NCI-H510A treated with DMSO at 0.1 percent for 48 hours (cell line): ENCODE measurements around the gene CAPN11.

ENCODE experiments used
- DNase-seq: peaks from one replicate; lab custom pipeline; 2025; lab: John Stamatoyannopoulos, UW

Gene CAPN11

GRCh38 chr6:44158770-44159228 lies at the start of gene CAPN11:
Gene CAPN11, plus strand, starts transcription at chr6:44158820. Its CDS starts 29 bp downstream, at chr6:44158849.
- DNase-seq, result no peak

- no peak for DNase-seq
These were observed 49.4 kb upstream of the CAPN11 start for GRCh38 chr6:44109212-44109611.

DNA sequence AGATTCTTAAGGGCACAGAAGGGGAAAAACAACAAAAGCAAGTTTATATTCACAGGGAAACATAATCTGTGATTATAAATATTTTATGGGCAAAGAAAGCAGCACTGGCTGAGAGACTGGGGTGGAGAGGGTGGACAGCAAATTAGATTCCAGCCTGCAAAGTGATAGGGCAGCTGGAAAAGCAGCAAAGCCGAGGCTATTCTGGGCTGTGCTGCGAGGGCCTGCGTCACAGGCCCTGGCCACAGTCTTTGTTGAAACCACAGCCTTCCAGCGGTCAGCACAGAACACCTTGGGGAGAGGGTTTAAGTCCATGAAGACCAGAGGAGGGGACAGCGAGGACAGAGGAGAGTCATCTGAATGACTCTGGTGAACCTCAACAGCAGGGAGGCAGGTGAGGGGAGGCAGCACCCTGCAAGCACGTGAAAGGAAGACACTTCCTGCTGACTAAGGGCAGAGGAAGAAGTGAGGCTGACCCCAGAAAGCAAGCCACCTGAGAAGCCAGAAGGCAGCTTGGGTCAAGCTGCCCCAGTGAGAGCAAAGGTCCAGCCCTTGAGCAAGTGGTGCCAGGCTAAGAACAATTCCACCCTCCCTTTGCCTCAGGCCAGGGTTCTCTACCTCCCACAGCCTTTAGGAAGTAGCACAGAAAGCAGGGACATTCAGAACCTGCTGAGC lies 48.5 kb upstream of the CAPN11 start:
- no peak for DNase-seq

DNA sequence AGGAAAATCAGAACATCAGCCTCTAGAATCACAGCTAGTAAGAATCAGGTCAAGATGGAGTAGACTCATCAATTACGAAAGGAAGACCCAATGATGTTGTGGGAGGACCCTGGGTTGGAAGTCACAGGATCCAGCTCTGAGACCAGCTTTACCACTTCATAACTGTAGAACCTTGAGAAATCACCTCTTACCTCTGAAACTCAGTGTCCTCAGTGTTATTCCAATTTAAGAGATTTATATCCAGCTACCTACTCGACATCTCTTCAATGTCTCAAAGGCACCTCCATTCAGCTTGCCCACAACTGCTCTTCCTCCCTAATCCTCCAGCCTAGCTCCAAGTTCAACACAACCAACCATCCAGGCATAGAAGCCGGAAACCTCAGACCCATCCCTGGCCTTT lies 47.7 kb upstream of the CAPN11 start:
- no peak for DNase-seq

GRCh38 chr6:44111434-44112417 lies 46.9 kb upstream of the CAPN11 start:
- DNase-seq, result no peak

GRCh38 chr6:44113414-44113813 lies 45.2 kb upstream of the CAPN11 start:
- DNase-seq, result no peak

GRCh38 chr6:44115866-44116265 lies 42.8 kb upstream of the CAPN11 start:
- DNase-seq, result no peak

GRCh38 chr6:44116641-44117382 lies 41.8 kb upstream of the CAPN11 start:
- no peak for DNase-seq

DNA sequence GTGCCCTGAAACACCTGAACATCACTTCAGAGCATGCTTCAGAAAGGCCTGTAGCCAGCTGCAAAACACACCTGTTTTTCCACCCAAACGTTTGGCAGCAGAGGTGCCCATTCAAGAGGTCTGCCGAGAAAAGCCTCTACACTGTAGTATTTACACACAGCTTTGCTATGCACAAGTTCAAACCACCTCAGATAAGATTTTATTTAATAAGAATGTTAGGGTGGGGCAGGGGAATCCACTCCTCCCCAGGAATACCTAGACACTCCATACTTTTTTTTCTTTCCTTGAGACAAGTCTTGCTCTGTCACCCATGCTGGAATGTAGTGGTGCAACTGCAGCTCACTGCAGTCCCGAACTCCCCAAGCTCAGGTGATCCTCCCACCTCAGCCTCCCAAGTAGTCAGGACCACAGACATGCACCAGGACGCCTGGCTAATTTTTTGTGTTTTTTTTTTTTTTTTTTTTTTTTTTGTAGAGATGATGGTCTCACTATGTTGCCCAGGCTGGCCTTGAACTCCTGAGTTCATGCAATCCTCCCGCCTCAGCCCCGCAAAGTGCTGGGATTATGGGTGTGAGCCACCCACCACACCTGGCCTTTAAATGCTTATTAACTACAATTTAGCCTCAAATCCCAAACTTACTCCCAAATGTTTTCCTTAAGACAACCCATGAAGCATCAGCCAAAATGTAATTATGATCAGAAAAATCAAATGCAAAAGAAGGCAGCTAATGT lies 41.1 kb upstream of the CAPN11 start:
- no peak for DNase-seq

GRCh38 chr6:44119704-44120262 lies 38.8 kb upstream of the CAPN11 start:
- no peak for DNase-seq

DNA sequence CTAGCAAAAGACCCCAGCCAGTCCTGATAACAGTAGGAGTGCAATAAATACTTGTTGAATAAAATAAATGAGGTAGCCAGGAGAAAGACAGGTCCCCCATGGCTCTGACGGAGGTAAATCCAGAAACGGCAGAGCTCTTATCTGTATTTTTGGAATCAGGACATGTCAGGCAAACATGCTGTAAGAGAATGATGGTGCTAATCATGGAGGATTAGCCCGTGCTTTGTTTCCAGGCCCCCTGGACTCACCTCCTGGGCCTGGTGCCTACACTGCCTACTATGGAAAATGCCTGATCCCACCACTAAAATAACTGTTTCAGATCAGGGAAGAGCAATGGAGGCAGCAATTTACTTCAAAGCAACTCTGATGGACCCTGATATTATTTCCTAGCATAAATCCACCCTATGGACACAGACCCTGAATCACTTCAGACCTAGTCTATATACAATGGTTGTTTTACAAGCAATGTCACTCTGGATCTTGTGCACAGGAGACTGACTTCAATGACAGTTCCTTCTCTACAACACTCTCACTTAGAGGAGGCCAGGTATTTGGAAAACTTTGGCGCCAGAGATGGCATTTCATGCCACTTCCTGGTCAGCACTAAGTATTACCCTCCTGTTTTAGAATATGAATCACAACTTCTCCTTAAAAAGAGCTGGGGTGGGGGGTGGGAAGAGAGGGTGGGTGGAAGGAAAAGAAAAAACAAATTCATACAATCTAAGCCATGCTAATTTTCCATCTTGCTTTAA lies 37.8 kb upstream of the CAPN11 start:
- DNase-seq, result no peak

- DNase-seq, result no peak
These were observed 35.8 kb upstream of the CAPN11 start for GRCh38 chr6:44122801-44123200.

DNA sequence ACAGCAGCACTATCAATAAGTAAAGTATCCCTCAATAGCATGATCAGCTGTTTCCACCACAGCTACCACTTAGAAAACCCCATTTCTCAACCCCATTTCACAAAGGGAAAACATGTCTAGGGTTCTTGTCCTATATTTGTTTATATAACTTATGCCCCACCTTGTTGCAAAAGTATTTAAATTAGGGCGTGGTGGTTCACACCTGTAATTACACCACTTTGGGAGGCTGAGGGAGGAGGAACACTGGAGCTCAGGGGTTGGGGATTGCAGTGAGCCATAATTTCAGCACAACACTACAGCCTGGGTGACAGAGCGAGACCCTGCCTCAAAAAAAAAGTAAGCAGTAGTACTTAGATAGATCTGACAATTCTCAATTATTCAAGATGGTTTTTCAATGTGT lies 35.1 kb upstream of the CAPN11 start:
- no peak for DNase-seq

DNA sequence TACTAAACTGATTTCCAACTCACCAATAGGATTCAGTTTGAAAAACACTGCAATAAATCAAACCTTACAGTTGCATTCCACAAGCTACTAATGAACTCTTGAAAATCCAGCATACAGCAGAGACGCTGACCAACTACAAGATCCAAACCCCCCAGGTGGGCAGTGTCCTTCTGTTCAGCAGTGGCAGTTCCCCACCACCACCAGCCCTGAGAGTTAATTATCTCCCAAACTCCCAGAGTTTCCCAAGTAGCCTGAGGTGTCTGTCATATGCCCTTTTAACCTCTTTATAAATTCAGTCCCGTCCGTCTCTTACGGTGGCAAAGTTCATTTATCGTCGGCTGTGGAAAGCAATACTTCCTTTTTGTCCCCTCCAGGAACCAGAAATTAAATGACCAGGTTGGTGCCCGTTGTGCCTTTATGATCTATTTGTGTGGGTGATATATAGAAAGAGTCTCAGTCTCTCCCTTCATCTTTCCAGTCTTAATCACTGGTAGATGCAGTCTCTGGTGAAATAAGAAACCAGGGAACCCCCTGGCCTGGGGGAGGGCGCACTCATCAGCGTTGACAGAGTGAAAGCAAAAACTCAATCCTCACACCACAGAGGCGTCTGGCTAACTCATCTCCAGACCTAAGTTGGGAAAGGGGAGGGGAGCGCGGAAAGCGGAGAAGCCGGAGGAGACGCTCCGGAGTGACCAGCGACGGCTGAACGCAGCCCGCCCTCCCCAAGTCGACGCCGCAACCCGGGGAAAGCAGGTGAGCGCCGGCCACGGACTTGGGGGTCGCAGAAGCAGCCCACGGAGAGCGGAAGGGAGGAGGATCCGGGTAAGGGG lies 32.1 kb upstream of the CAPN11 start:
- DNase-seq, result peak; percentile 50

DNA sequence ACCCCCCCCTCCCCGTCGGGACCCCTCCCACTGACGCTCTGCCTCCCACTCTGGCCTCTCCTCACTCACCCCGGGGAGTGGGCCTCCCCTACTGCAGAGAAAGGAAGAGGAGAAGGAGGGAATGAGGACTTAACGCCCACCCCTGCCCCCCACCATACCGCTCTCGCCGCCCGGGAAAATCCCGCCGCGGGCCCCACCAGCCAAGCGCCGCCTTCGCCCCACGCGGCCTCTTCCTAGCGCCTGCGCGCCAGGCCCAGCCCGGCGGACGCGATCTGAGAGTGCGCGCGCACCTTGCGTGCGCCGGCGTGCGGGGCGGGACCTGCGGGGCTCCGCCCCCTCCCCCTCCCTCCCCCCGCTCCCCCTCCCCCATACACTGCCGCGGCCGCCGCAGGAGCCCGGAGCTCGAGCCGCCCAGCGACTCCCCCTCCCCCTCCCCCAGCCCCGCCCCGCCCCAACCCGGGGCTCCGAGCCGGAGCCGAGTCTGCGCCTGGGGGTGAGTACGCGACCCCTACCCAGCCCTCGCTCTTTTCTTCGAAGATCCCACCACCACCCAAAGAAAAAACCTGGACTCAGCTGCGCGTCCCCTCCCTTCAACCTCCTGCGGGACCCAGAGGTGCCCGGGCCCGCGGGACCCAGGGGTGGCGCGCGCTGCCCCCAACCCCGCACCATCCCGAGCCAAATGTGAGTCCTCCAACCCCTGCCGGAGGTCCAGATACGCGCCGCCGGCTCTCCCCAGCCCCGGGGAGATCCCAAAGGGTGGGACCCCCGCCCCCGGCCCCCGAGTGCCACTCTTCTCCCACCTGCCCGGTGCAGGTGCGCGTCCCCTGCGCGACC lies 31.2 kb upstream of the CAPN11 start, which contains the start of the genes MRPL14 and TMEM63B:
Gene MRPL14 (minus strand): TSS at position 267 of the 834 bp plus-strand sequence. CDS start 10,841 bp downstream, outside the sequence.
Gene TMEM63B (plus strand): TSS at position 369 of the 834 bp plus-strand sequence. CDS start 7,031 bp downstream, outside the sequence.
- DNase-seq, result peak; percentile 73

DNA sequence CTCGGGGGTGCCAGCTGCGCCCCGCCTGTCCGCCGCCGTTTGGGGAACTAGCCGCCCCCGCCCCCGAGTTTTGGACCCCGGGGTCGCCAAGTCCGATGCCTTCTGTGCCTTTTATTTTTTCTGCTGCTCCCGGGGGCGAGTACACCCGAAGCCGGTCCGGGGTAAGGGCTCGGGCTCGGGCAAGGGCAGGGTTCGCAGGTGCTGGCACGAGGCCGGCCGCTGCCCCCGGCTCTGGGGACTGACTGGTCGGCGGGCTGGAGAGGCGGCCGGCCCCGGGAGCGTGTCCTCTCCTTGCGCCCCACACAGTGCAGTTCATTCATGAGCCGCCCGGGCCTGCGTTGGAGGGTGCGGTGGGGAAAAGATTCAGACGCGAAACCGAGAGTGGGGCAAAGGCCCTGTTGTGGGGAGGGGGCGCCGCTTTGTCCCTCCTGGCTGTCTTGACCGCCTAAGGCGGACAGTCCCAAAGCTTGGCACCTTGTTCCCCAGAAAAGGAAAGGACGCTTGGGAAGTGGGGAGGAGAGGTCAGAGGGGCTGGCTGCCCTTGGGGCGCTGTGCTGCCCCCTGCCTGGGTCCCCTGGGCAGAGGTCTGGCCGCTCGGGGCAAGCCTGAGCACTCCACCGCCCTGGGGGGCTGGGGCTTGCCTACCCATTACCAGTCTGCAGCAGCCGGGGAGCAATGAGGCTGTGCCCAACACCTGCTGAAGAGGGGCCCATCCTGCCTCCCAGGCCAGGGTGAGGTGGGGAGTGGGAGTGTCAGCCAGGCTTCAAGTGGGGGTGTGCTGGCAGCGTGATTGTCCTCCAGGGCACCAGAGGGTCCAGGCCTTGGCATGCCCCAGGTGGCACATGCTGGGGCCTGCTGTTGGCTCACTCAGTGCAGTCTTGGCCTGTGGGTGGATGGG lies 30.4 kb upstream of the CAPN11 start:
- DNase-seq, result no peak

- DNase-seq, result no peak
These were observed 28.7 kb upstream of the CAPN11 start for GRCh38 chr6:44129841-44130322.
